ENCODE data around the gene CAMK1G. TPM values are rescaled to one million over a fixed set of nuclear protein-coding genes. Genes with fewer than 3 reads are reported as not detected.

CAMK1G gene
- polyA plus RNA-seq, 1 experiment = 2.1 TPM

- Histone ChIP-seq H3K27ac (ENCODE audit: low read depth, low read length) (no peak overlapping the region), H3K27me3 (ENCODE audit: control insufficient read depth, insufficient read depth, low read length) (peaks cover 2% of the 10 kb centered on the region), H3K9me3 (ENCODE audit: control insufficient read depth, insufficient read depth, low read length) (no peaks in the 10 kb centered on the region), H3K4me3 (ENCODE audit: low read depth, low read length) (no peak overlapping the region)
- POLR2A ChIA-PET = no interaction called here
- DNase-seq (ENCODE audit: low read depth, low spot score) = no peak
- TF ChIP-seq CTCF (IDR thresholded peaks at IDR 0.05; ENCODE audit: low read depth, low read length) = no peak
- CTCF ChIA-PET = interaction anchor here (1.0 to 14.9 kb wide), 4 partner anchors 14 to 168 kb away, joined by 4 to 159 read pairs (median 10); no protein-coding TSS in a partner anchor
Measured at GRCh38 chr1:209580577-209580976, 2.9 kb upstream of the CAMK1G start.

- POLR2A ChIA-PET = no interaction called here
Measured at GRCh38 chr1:209584231-209584672, 738 bp downstream of the CAMK1G start.

GRCh38 chr1:209585197-209585596 is 1.7 kb downstream of the CAMK1G start:
- H3K27ac ChIP-seq (ENCODE audit: low read depth, low read length) = no peak overlapping the region
- H3K27me3 ChIP-seq (ENCODE audit: control insufficient read depth, insufficient read depth, low read length) = peaks cover 2% of the 10 kb centered on the region
- no peak for TF ChIP-seq CTCF (IDR thresholded peaks at IDR 0.05; ENCODE audit: low read depth, low read length)
- no peaks in the 10 kb centered on the region; the same call in 1 of the 2 replicates for H3K9me3 ChIP-seq (ENCODE audit: control insufficient read depth, insufficient read depth, low read length)
- ChIA-PET CTCF (interaction anchor here (0.6 to 14.9 kb wide), 10 partner anchors 10 to 337 kb away, joined by 3 to 159 read pairs (median 6); no protein-coding TSS in a partner anchor), POLR2A (no interaction called here)
- H3K4me3 ChIP-seq (ENCODE audit: low read depth, low read length) = peak overlapping the region; percentile 25; the same call in 1 of the 2 replicates
- no peak for DNase-seq (ENCODE audit: low read depth, low spot score)

More at GRCh38 chr1:209584231-209584672, 738 bp downstream of the CAMK1G start:
- DNase-seq (ENCODE audit: low read depth, low spot score) = no peak
- H3K9me3 ChIP-seq (ENCODE audit: control insufficient read depth, insufficient read depth, low read length) = no peaks in the 10 kb centered on the region; the same call in 1 of the 2 replicates
- peaks cover 2% of the 10 kb centered on the region for H3K27me3 ChIP-seq (ENCODE audit: control insufficient read depth, insufficient read depth, low read length)
- H3K4me3 ChIP-seq (ENCODE audit: low read depth, low read length) = peak overlapping the region; percentile 57
- CTCF ChIA-PET = interaction anchor here (1.0 to 14.9 kb wide), 12 partner anchors 9 to 230 kb away, joined by 3 to 159 read pairs (median 12); no protein-coding TSS in a partner anchor
- TF ChIP-seq CTCF (IDR thresholded peaks at IDR 0.05; ENCODE audit: low read depth, low read length) = no peak
- H3K27ac ChIP-seq (ENCODE audit: low read depth, low read length) = no peak overlapping the region

- DNase-seq (ENCODE audit: low read depth, low spot score) = no peak
- no peak overlapping the region for H3K27ac ChIP-seq (ENCODE audit: low read depth, low read length)
- peaks cover 2% of the 10 kb centered on the region for H3K27me3 ChIP-seq (ENCODE audit: control insufficient read depth, insufficient read depth, low read length)
- no peak for TF ChIP-seq CTCF (IDR thresholded peaks at IDR 0.05; ENCODE audit: low read depth, low read length)
- POLR2A ChIA-PET = no interaction called here
- H3K4me3 ChIP-seq (ENCODE audit: low read depth, low read length) = peak overlapping the region; percentile 42
- CTCF ChIA-PET = interaction anchor here (0.6 to 14.9 kb wide), 8 partner anchors 10 to 163 kb away, joined by 3 to 159 read pairs (median 12); no protein-coding TSS in a partner anchor
- H3K9me3 ChIP-seq (ENCODE audit: control insufficient read depth, insufficient read depth, low read length) = no peaks in the 10 kb centered on the region; the same call in 1 of the 2 replicates
Measured at GRCh38 chr1:209585672-209586071, 2.2 kb downstream of the CAMK1G start.

GRCh38 chr1:209586221-209586740 is 2.8 kb downstream of the CAMK1G start:
- Histone ChIP-seq H3K9me3 (ENCODE audit: control insufficient read depth, insufficient read depth, low read length) (no peaks in the 10 kb centered on the region; the same call in 1 of the 2 replicates), H3K27me3 (ENCODE audit: control insufficient read depth, insufficient read depth, low read length) (peaks cover 2% of the 10 kb centered on the region), H3K27ac (ENCODE audit: low read depth, low read length) (no peak overlapping the region), H3K4me3 (ENCODE audit: low read depth, low read length) (no peak overlapping the region)
- ChIA-PET CTCF (interaction anchor here (0.6 to 14.9 kb wide), 8 partner anchors 15 to 163 kb away, joined by 3 to 159 read pairs (median 6); no protein-coding TSS in a partner anchor), POLR2A (no interaction called here)
- DNase-seq (ENCODE audit: low read depth, low spot score) = no peak
- TF ChIP-seq CTCF (IDR thresholded peaks at IDR 0.05; ENCODE audit: low read depth, low read length) = no peak

All from AG04450 (cell line).